B cell (primary cell): ENCODE results near the gene PDZD2. TPM values are rescaled to one million over a fixed set of nuclear protein-coding genes. Genes with fewer than 3 reads are reported as not detected.

ENCODE experiments used
- ATAC-seq: fragments of 200-7000 bp; cut with Tn5 transposase; one replicate; pipeline ENCODE4 v1.10.0; 2021; ENCODE audit warnings: low read depth, mild to moderate bottlenecking, moderate number of reproducible peaks, moderate library complexity
- CTCF ChIA-PET: fragments of 350-600 bp; sonication (Branson Sonifier 250); formaldehyde crosslinking; loops from one replicate; lab custom pipeline; 2021; ENCODE audit warnings: antibody characterized with exemption, inconsistent platforms; lab: Charles Lee
- POLR2A ChIA-PET: fragments of 350-600 bp; sonication (Branson Sonifier 250); formaldehyde crosslinking; loops from one replicate; lab custom pipeline; 2021; ENCODE audit warnings: antibody characterized with exemption; lab: Charles Lee
- DNase-seq: peaks from one replicate; pipeline ENCODE4 v3.0.0; 2013
- H2AFZ ChIP-seq: 2 replicates; pipeline ENCODE4 v1.6.1; 2012; ENCODE audit warnings: mild to moderate bottlenecking, low read depth, low read length; ENCODE audit not compliant: insufficient read depth, poor library complexity, severe bottlenecking
- H3K27ac ChIP-seq, 2 donors: 1 replicate in 1 of 2; 2 replicates in 1 of 2; pipeline ENCODE4 v1.5.1; 2012 to 2013; ENCODE audit warnings: low read length in 2 of 2, mild to moderate bottlenecking in 2 of 2, moderate library complexity in 1 of 2
- H3K27me3 ChIP-seq, 4 experiments: fragments of 200-600 bp in 1 of 4; sonication (generic) in 1 of 4; replicated peaks in 1 of 4; 1 replicate in 2 of 4; 2 replicates in 2 of 4; pipeline versions ENCODE4 v1.6.1 to v1.7.0; 2013 to 2016; ENCODE audit warnings: low read length in 3 of 4, mild to moderate bottlenecking in 2 of 4, mixed read lengths in 1 of 4, moderate library complexity in 1 of 4; ENCODE audit not compliant: insufficient read depth in 4 of 4, control insufficient read depth in 3 of 4; ENCODE audit errors: control extremely low read depth in 1 of 4
- H3K36me3 ChIP-seq, 2 experiments: replicated peaks in 1 of 2; 1 replicate in 1 of 2; 2 replicates in 1 of 2; pipeline versions ENCODE4 v1.6.1 to v1.7.1; 2013; ENCODE audit warnings: low read length in 1 of 2; ENCODE audit not compliant: insufficient read depth in 2 of 2, control insufficient read depth in 1 of 2; ENCODE audit errors: control extremely low read depth in 1 of 2, extremely low read depth in 1 of 2
- H3K4me1 ChIP-seq, 2 donors: fragments of 200-600 bp in 1 of 2; sonication (generic) in 1 of 2; 1 replicate in 1 of 2; 2 replicates in 1 of 2; pipeline versions ENCODE4 v1.5.1 to v1.6.1; 2013 to 2017; ENCODE audit warnings: low read length in 2 of 2; ENCODE audit not compliant: control insufficient read depth in 2 of 2, insufficient read depth in 2 of 2
- H3K4me2 ChIP-seq: replicated peaks from 2 replicates; pipeline ENCODE3; 2012; ENCODE audit warnings: mild to moderate bottlenecking, low read depth, low read length; ENCODE audit not compliant: poor library complexity, severe bottlenecking
- H3K4me3 ChIP-seq, 5 experiments: fragments of 200-600 bp in 1 of 5; sonication (generic) in 1 of 5; 1 replicate in 3 of 5; 2 replicates in 2 of 5; pipeline versions ENCODE4 v1.5.1 to v1.7.0; 2011 to 2016; ENCODE audit warnings: low read length in 4 of 5, mild to moderate bottlenecking in 4 of 5, low read depth in 2 of 5, control low read depth in 1 of 5, moderate library complexity in 1 of 5; ENCODE audit not compliant: insufficient read depth in 1 of 5; ENCODE audit errors: control extremely low read depth in 1 of 5, extremely low read depth in 1 of 5
- H3K79me2 ChIP-seq: fragments of 200-600 bp; sonication (generic); one replicate; pipeline ENCODE4 v1.6.0; 2016; ENCODE audit warnings: low read length; ENCODE audit not compliant: control insufficient read depth, insufficient read depth
- H3K9ac ChIP-seq: fragments of 200-600 bp; sonication (generic); 2 replicates; pipeline ENCODE4 v1.6.1; 2017; ENCODE audit warnings: mild to moderate bottlenecking, low read length, moderate library complexity
- H3K9me3 ChIP-seq, 3 donors: one replicate each; pipeline versions ENCODE4 v1.6.1 to v1.7.1; 2013; ENCODE audit warnings: low read length in 2 of 3; ENCODE audit not compliant: control insufficient read depth in 2 of 3, insufficient read depth in 1 of 3; ENCODE audit errors: control extremely low read depth in 1 of 3
- H4K20me1 ChIP-seq: 2 replicates; pipeline ENCODE4 v1.6.0; 2012; ENCODE audit warnings: mild to moderate bottlenecking, low read length; ENCODE audit not compliant: insufficient read depth, control insufficient read depth, poor library complexity, severe bottlenecking
- H3K27ac Mint-ChIP-seq: one replicate; pipeline ENCODE4 v1.8.0; 2021; ENCODE audit warnings: mixed read lengths
- H3K27me3 Mint-ChIP-seq: one replicate; pipeline ENCODE4 v1.8.0; 2021; ENCODE audit warnings: mixed read lengths
- H3K4me1 Mint-ChIP-seq: one replicate; pipeline ENCODE4 v1.8.0; 2021; ENCODE audit warnings: mixed read lengths
- H3K4me3 Mint-ChIP-seq: one replicate; pipeline ENCODE4 v1.8.0; 2021; ENCODE audit warnings: mixed read lengths
- H3K9me3 Mint-ChIP-seq: one replicate; pipeline ENCODE4 v1.8.0; 2022; ENCODE audit warnings: mixed read lengths; ENCODE audit not compliant: insufficient read depth
- CTCF ChIP-seq: fragments of 200-600 bp; IDR thresholded peaks from one replicate; pipeline ENCODE4 v1.8.0; 2022; ENCODE audit warnings: antibody characterized with exemption, mild to moderate bottlenecking
- EZH2 ChIP-seq: IDR thresholded peaks from 2 replicates; pipeline ENCODE4 v1.6.1; 2012; ENCODE audit warnings: borderline replicate concordance, low read depth, mild to moderate bottlenecking, moderate library complexity, low read length; ENCODE audit not compliant: insufficient read depth, poor library complexity, severe bottlenecking
- WGBS: methylation state at CpG from one replicate; pipeline ENCODE4 v1.1.5; 2013; ENCODE audit warnings: missing lambda C conversion rate; ENCODE audit not compliant: insufficient coverage; 5-methylcytosine and 5-hydroxymethylcytosine counted together
- intact Hi-C: fragments of 100-400 bp; cut with micrococcal nuclease; formaldehyde crosslinking; loops from one replicate; pipeline ENCODE4 v1.10.0; 2022
- polyA plus RNA-seq: library from polyadenylated mRNA; depleted of rRNA; stranded (reverse); fragments of >200 nt; gene quantifications from 2 replicates; pipeline ENCODE4 v1.2.3, GENCODE V29; 2012
- total RNA-seq, 2 donors: library from RNA; stranded (reverse); fragments of 120-200 nt in 1 of 2; gene quantifications; 1 replicate in 1 of 2; 2 replicates in 1 of 2; pipeline versions ENCODE4 v1.2.3 to v1.2.4, GENCODE V29; 2013 to 2022

Gene PDZD2
- total and polyA plus RNA-seq, 2 donors (not counting 1 experiment from before 2014, with no cell fraction given): not detected

DNA sequence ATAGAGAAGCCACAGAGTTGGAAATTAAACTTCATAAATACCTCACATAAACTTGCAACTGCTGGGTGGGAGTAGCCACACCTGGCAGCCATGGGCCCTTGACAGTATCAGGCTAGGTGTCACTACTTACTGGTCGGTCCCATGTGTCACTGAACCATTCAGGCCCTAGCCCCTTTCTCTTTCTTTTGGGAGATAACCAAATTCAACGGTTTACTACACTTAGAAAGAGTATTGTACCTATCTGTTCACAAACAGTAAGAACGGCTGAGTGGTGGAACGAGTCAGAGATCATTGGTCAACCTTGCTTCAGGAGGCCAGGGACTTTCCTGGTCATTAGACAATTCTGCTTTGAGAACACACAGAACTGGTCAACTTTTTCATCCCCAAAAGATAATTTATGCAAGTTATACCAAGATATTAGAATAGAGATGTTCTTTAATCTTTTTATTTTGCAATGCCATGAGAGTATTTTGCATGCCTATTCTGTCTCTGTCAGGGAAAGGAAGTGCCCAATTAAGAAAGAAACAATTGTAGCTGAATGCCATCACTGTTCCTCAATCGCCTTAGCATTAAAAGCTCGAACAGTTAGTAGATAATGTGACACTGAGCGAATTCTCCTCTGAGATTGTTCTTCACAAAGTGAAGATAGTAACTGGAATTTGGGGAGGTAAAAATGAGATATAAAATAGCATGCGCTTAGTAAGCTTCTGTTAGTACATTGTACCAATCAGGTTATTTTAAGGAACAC is 484.3 kb downstream of the PDZD2 start:
- H3K27me3 Mint-ChIP-seq: no peaks in the 10 kb centered on the region
- H3K4me1 ChIP-seq: no peaks in the 10 kb centered on the region
- peaks cover 14% of the 10 kb centered on the region for H3K79me2 ChIP-seq
- H3K27ac Mint-ChIP-seq: no peak overlapping the region
- peaks cover 16 to 36% of the 10 kb centered on the region in 2 experiments for H3K36me3 ChIP-seq
- ATAC-seq (no peak), DNase-seq (no peak)
- H3K4me1 Mint-ChIP-seq: peaks cover 15% of the 10 kb centered on the region
- WGBS: 90% methylated on average over 4 of the region's 8 CpGs
- no peak overlapping the region for H3K4me3 Mint-ChIP-seq
- CTCF ChIA-PET: no interaction called here
- H3K9me3 Mint-ChIP-seq: no peaks in the 10 kb centered on the region
- H3K9ac ChIP-seq: no peak overlapping the region
- no peak overlapping the region for H3K27ac ChIP-seq
- no peak overlapping the region for H3K4me2 ChIP-seq
- no peaks in the 10 kb centered on the region for H3K27me3 ChIP-seq
- TF ChIP-seq EZH2: no peak
- TF ChIP-seq CTCF: no peak
- H4K20me1 ChIP-seq: peaks cover 4% of the 10 kb centered on the region
- no peaks in the 10 kb centered on the region for H3K9me3 ChIP-seq
- intact Hi-C loops: no loop called here
- H2AFZ ChIP-seq: no peak overlapping the region
- POLR2A ChIA-PET: no interaction called here
- no peak overlapping the region for H3K4me3 ChIP-seq

DNA sequence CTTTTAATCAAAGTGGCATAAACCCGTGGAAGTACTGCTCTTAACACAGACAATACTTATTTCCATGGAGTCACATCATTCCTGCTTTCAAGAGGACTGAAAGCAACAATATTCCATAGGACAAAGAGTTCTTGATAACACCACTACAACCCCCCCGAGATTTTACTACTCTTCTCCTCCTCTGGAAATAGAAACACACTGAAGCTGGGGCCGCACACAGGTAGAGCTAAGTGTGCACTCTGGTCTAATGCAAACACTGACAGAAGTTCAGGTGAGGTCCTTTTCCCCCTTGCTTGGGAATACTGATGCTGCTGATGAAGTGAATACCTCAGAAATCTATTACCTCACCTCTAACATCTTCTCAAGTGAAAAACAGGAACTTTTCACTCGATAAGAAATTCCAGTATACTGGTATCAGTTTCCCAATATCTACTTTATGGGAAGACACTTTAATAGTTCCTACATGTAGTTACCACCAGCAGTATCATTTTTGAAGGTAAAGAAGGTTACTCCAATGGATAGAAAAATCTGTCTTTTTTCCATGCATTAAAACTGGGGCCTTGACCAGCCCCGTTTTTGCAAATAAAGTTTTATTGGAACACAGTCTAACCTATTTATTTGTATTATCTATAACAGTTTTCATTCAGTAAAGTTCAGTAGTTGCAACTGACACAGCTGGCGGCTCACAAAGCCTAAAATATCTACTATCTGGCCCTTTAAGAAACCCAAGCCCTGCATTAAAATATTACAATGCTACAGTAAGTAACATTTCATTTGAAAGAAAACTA is 485.2 kb downstream of the PDZD2 start:
- H3K27me3 Mint-ChIP-seq: no peaks in the 10 kb centered on the region
- H3K4me1 ChIP-seq: no peaks in the 10 kb centered on the region
- peaks cover 22% of the 10 kb centered on the region for H3K79me2 ChIP-seq
- no peak for TF ChIP-seq EZH2
- TF ChIP-seq CTCF: no peak
- H3K36me3 ChIP-seq: peaks cover 16 to 41% of the 10 kb centered on the region in 2 experiments
- no peak overlapping the region for H3K4me3 Mint-ChIP-seq
- ChIA-PET CTCF (no interaction called here), POLR2A (no interaction called here)
- peak overlapping the region; percentile 53 for H3K27ac Mint-ChIP-seq
- intact Hi-C loops: no loop called here
- H3K9me3 ChIP-seq: no peaks in the 10 kb centered on the region
- ATAC-seq (no peak), DNase-seq (no peak)
- H3K9me3 Mint-ChIP-seq: no peaks in the 10 kb centered on the region
- no peak overlapping the region for H3K9ac ChIP-seq
- no peak overlapping the region for H3K4me3 ChIP-seq
- H3K27me3 ChIP-seq: no peaks in the 10 kb centered on the region
- no peak overlapping the region for H3K4me2 ChIP-seq
- H2AFZ ChIP-seq: no peak overlapping the region
- peaks cover 17% of the 10 kb centered on the region for H3K4me1 Mint-ChIP-seq
- WGBS: 80% methylated on average over 2 of the region's 6 CpGs
- no peak overlapping the region for H3K27ac ChIP-seq
- H4K20me1 ChIP-seq: peaks cover 4% of the 10 kb centered on the region
